Prostate gland (tissue), 2 donors: ENCODE data around the gene TEK.

ENCODE experiments used
- CTCF ChIP-seq, 4 experiments: fragments of 200-600 bp in 2 of 4; fragments of 450-650 bp in 2 of 4; sonication (generic) in 2 of 4; IDR thresholded peaks; 1 replicate in 3 of 4; 2 replicates in 1 of 4; pipeline ENCODE4 v1.5.1; 2016 to 2019; ENCODE audit warnings: antibody characterized with exemption in 4 of 4, mild to moderate bottlenecking in 2 of 4, moderate library complexity in 2 of 4
- POLR2A ChIP-seq: fragments of 450-650 bp; IDR thresholded peaks from one replicate; pipeline ENCODE4 v1.6.1; 2016; ENCODE audit warnings: antibody characterized with exemption, mild to moderate bottlenecking
- POLR2AphosphoS5 ChIP-seq: sonication (generic); formaldehyde crosslinking; IDR thresholded peaks from one replicate; pipeline ENCODE4 v1.6.1; 2017; ENCODE audit warnings: antibody characterized with exemption

GRCh38 chr9:27184556-27185351 is 75.7 kb downstream of the TEK start:
- TF ChIP-seq CTCF (IDR thresholded peaks at IDR 0.05) (no peak), POLR2A (no peak), POLR2AphosphoS5 (no peak)
